ENCODE results near the gene AUTS2.

The AUTS2 gene

GRCh38 chr7:69622960-69623359 is 24.7 kb downstream of the AUTS2 start:
- DNase-seq (ENCODE audit: low read depth in 2 of 2): no peak

GRCh38 chr7:69624435-69625230 is 26.4 kb downstream of the AUTS2 start:
- no peak for DNase-seq (ENCODE audit: low read depth in 2 of 2)

DNA sequence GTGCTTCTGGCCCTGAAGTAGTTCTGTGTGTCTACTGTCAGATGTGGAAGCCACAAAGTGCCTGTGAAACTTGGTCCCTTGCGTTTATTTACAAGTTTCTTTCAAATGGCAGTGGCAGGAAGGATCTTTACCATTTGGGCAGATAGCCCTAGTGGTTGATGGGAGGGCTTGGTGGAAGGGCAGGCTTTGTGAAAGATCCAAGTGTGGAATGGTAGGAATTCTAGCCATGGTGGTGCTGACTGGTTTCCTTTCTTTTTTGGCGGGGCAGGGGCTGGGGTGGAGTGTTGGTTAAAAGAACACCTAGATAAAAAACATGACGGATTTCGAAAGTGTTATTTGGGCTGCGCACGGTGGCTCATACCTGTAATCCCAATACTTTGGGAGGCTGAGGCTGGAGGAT is 27.0 kb downstream of the AUTS2 start:
- DNase-seq (ENCODE audit: low read depth in 2 of 2): no peak

GRCh38 chr7:69625798-69626197 is 27.5 kb downstream of the AUTS2 start:
- no peak for DNase-seq (ENCODE audit: low read depth in 2 of 2)

GRCh38 chr7:69630292-69630691 is 32.0 kb downstream of the AUTS2 start:
- DNase-seq (ENCODE audit: low read depth in 2 of 2): no peak

GRCh38 chr7:69631131-69631530 is 32.9 kb downstream of the AUTS2 start:
- DNase-seq (ENCODE audit: low read depth in 2 of 2): no peak

DNA sequence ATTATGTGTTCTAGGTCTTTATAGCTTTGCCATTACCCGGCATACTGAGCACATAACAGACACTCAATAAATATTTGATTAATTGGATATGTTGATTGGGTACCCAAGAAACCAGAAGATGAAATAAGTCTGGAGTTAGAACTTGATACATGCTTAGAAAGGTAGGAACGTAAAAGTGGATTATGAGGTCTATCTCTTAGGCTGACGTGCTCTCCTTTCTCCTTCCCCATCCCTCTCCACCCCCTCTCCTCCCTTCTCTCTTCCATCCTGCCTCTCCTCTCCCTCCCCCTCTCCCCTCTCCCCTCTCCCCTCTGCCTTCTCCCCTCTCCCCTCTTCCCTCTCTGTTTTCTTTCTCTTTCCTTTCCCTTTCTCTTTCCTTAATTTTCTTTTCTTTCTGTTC is 34.0 kb downstream of the AUTS2 start:
- DNase-seq (ENCODE audit: low read depth in 2 of 2): no peak

- DNase-seq (ENCODE audit: low read depth in 2 of 2): no peak
These were observed 35.0 kb downstream of the AUTS2 start for GRCh38 chr7:69633122-69633831.

GRCh38 chr7:69635555-69636185 is 37.4 kb downstream of the AUTS2 start:
- DNase-seq (ENCODE audit: low read depth in 2 of 2): no peak

DNA sequence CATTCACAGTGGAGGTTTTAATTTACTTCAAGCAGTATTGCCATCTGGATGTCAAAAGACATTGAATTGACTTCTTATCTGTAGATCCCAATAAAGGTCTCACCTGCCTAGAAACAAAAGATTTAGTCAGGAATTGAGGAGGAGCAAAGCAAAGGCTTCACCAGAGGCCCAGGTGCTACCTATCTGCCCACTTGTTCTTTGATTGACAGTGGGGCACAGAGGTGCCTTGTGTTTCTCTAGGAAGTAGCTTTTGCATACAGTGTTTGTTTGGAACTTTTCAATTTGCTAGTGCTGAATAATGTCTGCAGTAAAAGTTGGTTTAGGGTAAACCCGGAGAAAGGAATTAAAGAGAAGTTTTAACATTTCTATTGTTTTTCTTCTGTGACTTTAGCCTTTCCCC is 40.4 kb downstream of the AUTS2 start:
- no peak for DNase-seq (ENCODE audit: low read depth in 2 of 2)

DNA sequence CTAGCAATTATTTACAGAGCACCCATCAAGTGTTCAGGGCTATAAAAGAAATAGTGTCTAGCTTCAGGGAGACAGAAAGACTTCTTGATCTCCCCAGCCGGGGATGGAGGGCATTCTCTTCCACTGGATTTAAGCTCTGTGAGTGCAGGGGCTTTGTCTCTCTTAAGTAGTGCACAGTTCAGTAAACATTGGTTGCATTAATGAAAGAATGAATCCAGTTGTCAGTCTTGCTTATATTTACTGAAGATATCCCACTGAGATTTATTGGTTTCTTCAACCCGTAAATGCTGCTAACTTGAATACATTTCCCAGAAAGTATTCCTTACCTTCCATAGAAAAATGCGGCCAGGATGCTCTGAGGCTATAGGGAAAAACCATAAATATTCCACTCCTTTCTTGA is 41.9 kb downstream of the AUTS2 start:
- DNase-seq (ENCODE audit: low read depth in 2 of 2): no peak

DNA sequence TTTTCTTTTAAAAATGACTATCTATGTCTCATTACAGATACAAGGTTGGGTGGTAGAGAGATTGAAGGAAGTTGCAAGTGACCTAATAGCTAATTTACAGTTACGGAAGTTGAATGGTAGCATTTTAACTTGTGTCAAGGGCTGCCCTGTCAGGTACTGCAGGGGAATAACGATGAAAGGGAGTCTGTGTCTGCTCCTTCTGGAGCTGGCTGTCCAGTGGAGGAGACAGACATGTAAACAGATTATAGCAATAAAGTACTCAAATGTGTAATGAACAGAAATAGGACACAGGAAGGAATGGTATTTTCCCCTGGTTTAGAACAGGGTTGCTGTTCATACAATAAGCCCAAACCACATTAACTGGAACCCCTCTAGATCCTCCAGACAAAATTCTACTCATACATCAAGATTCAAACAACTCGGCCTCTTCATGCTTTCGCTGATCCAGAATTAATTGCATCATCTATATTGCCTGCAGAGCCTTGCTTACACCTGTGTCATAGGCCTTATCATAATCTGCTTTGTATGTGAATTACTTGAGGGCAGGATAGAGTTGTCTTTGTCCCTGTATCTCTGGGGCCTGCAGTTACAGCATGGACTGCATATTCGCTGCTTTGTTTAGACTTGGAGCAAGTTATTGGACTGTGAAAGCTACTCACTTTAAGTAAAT is 42.8 kb downstream of the AUTS2 start:
- DNase-seq (ENCODE audit: low read depth in 2 of 2): no peak

GRCh38 chr7:69643265-69643664 is 45.0 kb downstream of the AUTS2 start:
- no peak for DNase-seq (ENCODE audit: low read depth in 2 of 2)

GRCh38 chr7:69643708-69644445 is 45.6 kb downstream of the AUTS2 start:
- no peak for DNase-seq (ENCODE audit: low read depth in 2 of 2)

DNA sequence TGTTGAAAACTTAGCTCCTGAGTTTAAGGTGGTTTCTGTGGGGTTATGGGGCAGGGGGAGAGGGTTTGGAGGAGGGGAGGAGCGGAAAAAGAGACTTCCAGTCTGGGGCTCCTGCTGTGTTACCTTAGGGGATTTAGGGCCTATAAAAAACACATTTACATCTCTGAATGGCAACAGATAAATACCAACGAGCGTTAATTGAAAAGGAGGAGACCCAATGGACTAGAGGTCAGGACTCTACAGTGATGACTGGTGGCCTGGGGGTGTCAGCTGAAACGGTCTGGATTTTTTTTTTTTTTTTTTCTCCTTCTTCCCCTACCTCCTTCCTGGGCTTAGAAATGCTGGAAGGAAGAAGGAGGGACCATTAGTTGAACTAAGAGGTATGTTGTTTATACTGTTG is 47.4 kb downstream of the AUTS2 start:
- no peak for DNase-seq (ENCODE audit: low read depth in 2 of 2)

DNA sequence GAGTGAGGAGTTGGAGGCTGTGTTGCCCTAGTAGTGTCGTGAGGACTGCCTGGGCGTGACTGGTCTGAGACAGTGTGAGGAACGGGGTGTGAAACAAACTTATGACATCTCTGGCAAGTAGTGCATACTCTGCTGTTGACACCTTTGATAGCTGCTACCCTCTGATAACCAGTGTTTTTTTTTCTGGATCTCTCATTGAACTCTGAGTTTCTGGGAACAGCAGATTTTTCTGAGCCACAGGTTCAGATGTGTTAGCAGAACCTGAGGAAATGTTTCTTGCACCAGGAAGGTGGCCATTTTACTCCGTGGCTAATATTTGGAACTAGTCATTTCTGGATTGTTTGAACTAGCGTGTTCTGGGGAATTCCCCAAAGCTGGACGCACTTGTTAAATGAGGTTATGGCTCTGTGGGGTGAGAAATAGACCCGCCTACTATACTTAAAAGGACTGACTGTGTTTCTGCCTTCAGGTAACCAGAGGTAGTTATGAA is 52.9 kb downstream of the AUTS2 start:
- no peak for DNase-seq (ENCODE audit: low read depth in 2 of 2)

DNA sequence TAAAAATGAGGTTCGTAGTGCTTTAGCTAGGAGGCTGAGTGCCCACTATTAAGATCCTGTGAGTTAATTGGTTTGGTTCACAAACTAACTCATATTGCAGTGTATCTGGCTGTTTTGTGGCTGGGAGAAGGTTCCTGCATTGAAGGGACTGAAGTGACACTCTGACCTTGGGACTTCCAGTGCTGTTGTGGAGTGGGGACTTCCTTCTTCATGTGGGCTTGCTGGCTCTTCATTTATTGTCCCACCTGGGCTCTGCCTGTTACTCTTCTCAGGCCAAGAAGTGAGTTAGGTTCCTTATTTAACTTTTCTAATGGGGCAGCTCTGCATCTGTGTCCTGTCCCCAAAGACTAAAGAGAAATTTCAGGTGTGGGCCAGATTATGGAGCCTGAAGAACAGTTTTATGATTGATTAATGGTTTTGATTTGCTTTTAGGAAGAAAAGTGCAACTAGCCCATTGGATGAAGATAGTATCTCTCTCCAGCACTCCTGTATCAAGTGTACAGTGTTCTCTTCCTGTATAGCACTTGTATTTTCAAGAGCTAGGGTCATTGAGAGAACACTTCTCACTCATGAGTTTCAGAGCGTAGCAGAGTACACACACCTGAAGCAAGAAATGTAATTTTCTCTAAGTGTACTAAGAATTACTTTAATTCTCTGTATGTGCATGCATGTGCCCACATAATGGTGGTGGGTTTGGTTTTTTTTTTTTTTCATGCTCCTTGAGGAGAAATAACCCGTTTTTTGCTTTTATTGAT is 54.8 kb downstream of the AUTS2 start:
- DNase-seq (ENCODE audit: low read depth in 2 of 2): no peak

GRCh38 chr7:69653806-69654205 is 55.5 kb downstream of the AUTS2 start:
- no peak for DNase-seq (ENCODE audit: low read depth in 2 of 2)

- no peak for DNase-seq (ENCODE audit: low read depth in 2 of 2)
These were observed 56.1 kb downstream of the AUTS2 start for GRCh38 chr7:69654381-69654780.

DNA sequence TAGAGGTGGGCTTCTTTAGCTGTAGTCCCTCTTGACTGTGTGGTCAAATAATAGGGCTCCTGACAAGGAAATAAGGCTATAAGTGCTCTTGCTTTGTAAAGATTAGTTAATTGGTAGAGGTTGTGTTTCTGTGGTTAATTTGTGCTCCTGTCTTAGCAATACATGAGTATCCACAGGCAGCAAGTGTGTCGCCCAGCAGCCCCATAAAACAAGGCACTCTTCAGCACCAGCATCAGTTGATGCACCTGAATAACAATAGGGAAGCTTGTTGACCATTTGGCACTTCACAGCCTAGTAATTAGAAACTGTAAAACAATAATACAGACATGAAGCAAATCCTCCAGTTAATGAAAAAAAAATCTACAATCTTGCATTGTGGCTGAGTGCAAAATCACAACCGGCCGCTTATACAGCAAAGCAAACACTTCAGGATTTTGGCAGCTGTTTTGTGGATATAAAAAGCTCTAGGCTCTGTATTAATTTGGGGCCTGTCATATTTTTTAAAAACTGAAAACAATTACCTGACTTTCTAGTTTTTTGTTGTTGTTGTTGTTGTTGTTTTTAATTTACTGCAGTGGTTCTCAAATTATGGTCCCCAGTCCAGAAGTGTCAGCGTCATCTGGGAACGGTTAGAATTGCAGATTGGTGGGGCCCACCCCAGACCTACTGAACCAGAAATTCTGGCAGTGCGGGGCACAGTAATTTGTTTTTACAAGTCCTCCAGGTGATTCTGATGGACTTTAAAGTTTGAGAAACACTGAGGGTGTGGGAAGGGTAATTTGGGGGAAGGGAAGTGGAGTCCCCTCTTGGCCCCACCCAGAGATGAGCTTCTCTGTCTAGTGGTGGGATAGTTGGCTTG is 56.8 kb downstream of the AUTS2 start:
- no peak for DNase-seq (ENCODE audit: low read depth in 2 of 2)

All from activated CD8-positive, alpha-beta memory T cell treated with anti-CD3 and anti-CD28 coated beads for 4 hours (primary cell).